GM19193 (cell line): ENCODE results near the gene NEDD4L.

Experiments used
- POLR2A ChIP-seq: IDR thresholded peaks from 4 replicates; pipeline ENCODE4 v1.6.1; 2011; ENCODE audit not compliant: insufficient read depth, insufficient read length; ENCODE audit errors: extremely low read depth

NEDD4L gene

GRCh38 chr18:58234359-58234741, 190.3 kb downstream of the NEDD4L start:
- no peak for TF ChIP-seq POLR2A

- TF ChIP-seq POLR2A: no peak
These were observed 191.0 kb downstream of the NEDD4L start for GRCh38 chr18:58235001-58235436.

GRCh38 chr18:58239879-58240278, 195.9 kb downstream of the NEDD4L start:
- TF ChIP-seq POLR2A: no peak

DNA sequence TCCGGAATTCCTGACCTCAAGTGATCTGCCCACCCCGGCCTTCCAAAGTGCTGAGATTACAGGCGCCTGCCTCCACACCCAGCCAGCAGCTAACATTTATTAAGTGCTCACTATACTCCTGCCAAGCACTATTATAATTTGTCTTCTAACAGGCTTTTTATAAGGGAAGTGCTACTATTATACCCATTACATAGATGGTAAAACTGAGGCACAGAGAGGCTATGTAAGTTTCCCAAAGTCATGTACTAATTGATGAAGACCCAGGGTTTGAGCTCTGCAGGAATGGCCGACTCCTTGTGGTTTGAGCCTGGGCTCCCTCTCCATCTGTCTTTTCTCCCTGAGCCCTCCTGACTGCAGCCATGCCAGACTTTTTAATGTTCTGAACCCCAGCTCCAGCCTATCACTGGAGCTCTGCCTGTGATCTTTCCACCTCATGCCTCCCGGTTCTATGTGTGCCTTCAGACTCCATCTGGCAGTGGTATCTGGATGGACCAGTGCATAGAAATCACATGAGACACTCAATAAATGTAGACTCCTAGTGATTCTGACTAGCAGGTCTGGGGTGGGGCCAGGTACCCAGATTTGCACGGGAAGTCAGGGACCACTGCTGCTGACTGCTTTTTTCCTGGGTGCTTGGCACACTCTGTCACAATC, 197.1 kb downstream of the NEDD4L start:
- no peak for TF ChIP-seq POLR2A

GRCh38 chr18:58241877-58242276, 197.9 kb downstream of the NEDD4L start:
- TF ChIP-seq POLR2A: no peak

- TF ChIP-seq POLR2A: no peak
These were observed 198.4 kb downstream of the NEDD4L start for GRCh38 chr18:58242435-58242834.

GRCh38 chr18:58242968-58243367, 198.9 kb downstream of the NEDD4L start:
- no peak for TF ChIP-seq POLR2A

DNA sequence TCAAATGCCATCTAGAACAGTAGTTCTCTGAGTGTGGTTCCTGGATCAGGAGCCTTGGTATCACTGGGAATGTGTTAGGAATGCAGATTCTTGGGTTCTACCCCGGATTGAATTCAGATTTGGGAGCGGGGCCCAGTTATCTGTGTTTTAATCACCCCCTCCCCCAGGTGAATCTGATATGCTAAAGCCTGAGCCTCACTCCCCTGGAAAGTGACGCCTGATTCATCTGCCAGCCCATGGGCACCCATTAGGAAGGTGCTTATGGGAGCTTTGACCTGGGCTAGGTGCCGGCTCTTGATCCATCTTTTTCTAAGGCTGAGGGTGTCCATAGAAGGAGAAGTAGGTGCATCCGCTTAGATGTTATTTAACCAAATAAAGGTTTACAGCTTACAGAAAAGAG, 199.4 kb downstream of the NEDD4L start:
- no peak for TF ChIP-seq POLR2A

- no peak for TF ChIP-seq POLR2A
These were observed 203.4 kb downstream of the NEDD4L start for GRCh38 chr18:58247363-58247834.

- TF ChIP-seq POLR2A: no peak
These were observed 205.7 kb downstream of the NEDD4L start for GRCh38 chr18:58249712-58250111.

- TF ChIP-seq POLR2A: no peak
These were observed 207.4 kb downstream of the NEDD4L start for GRCh38 chr18:58251416-58251815.

DNA sequence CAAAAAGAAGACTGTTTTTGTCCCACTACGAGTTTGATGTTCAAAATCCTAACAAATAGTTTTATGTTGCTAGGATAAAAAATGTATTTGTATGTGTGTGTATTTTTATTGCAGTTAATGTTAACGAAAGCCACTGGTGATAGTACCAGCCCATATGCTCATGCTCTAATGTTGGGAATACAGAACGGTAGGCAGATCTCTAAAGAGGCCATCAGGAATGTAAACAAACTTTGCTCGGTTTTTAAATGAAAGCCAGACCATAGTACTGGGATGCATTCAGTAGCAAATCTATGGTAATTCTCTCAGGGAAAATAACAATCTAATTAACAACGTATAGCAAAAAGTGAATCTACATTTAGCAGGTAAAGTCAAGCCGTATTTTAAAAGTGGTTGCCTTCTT, 208.1 kb downstream of the NEDD4L start:
- TF ChIP-seq POLR2A: no peak

- TF ChIP-seq POLR2A: no peak
These were observed 209.3 kb downstream of the NEDD4L start for GRCh38 chr18:58253318-58253717.

DNA sequence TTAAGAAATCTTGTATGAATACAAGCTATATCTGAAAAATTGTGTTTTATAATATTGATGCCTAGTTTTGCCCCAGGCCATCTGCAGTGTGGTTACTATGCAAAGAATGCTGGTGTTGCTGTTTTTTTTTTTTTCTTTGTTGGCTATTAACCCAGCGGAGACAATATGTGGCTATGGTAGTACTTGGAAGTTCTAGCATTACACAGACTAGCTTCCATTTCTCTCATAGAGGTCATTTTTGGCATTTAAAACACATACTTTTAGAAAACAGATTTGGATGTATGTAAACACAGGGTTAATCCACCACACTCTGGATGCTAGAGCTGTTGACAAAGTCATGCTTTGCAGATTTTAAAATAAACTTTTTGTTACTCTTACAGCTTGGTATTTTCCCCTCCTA, 209.8 kb downstream of the NEDD4L start:
- TF ChIP-seq POLR2A: no peak

- TF ChIP-seq POLR2A: no peak
These were observed 211.0 kb downstream of the NEDD4L start for GRCh38 chr18:58254873-58255511.

DNA sequence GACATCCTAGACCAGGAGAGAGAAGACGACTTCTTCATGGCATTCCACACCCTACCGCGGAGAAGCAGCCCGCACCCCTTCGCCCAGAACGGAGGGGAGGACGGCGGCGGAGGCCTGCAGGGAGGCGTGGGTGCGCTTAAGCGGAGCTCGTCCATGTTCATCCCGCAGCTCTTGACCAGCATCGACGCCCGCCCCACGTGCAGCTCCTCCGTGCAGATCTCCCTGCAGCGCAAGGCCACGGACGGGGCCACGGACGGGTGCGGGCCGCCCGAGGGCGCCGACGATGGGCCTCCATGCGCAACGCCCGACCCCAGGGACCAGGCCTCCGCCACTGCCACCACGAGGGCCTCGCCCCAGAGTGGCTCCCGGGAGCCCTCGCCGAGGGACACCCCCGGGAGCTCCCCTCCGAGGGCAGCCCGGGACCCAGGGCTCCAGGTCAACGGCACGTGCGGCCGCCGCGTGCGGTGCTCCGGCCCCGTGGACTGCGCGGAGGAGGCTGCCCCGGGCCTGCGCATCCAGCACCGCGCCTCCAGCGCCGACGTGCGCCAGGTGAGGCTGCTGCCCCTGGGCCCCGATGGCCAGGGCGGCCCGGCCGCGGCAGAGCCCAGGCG, 211.8 kb downstream of the NEDD4L start:
- TF ChIP-seq POLR2A: no peak
